Right lobe of liver (tissue), 4 donors: ENCODE data around the gene CEBPZOS.

Experiments
- POLR2A ChIP-seq: fragments of 450-650 bp; IDR thresholded peaks from one replicate; pipeline ENCODE4 v1.6.1; 2017; ENCODE audit warnings: antibody characterized with exemption, mild to moderate bottlenecking
- TF ChIP-seq, protein P1 (sequence below), 4 donors: fragments of 200-600 bp in 3 of 4; fragments of 450-650 bp in 1 of 4; IDR thresholded peaks; one replicate each; pipeline versions ENCODE4 v1.5.1 to v1.8.0; 2016 to 2022; ENCODE audit warnings: antibody characterized with exemption in 4 of 4, mild to moderate bottlenecking in 2 of 4
- donor health status: DM: no; HTN: no; CAD: no.
- donor health status: DM: no; HTN: no; CAD: no.
- donor health status: DM: no; HTN: yes; CAD: no.

DNA sequence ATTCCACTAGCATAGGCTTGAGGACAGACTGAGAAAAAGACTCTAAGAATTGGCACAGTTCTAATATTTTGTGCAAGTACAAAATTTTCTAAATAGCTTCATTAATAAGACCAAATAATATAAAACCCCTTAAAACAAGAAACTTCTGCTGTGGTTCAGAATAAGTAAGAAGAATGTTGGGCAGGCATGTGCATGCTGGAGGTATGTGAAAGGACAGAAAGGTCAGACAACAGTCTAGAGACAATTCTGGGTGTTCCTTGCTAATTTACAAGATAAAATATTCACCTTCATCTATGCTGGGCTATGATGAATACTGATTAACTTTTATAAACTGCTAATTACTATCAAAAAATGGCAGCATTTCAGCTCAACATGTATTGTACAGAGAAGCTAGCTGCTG lies 14.9 kb downstream of the CEBPZOS start:
- TF ChIP-seq, protein P1, sequence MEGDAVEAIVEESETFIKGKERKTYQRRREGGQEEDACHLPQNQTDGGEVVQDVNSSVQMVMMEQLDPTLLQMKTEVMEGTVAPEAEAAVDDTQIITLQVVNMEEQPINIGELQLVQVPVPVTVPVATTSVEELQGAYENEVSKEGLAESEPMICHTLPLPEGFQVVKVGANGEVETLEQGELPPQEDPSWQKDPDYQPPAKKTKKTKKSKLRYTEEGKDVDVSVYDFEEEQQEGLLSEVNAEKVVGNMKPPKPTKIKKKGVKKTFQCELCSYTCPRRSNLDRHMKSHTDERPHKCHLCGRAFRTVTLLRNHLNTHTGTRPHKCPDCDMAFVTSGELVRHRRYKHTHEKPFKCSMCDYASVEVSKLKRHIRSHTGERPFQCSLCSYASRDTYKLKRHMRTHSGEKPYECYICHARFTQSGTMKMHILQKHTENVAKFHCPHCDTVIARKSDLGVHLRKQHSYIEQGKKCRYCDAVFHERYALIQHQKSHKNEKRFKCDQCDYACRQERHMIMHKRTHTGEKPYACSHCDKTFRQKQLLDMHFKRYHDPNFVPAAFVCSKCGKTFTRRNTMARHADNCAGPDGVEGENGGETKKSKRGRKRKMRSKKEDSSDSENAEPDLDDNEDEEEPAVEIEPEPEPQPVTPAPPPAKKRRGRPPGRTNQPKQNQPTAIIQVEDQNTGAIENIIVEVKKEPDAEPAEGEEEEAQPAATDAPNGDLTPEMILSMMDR (IDR thresholded peaks at IDR 0.05): no peak
- no peak for TF ChIP-seq POLR2A
